ENCODE measurements around the gene DDC.
A peak's percentile ranks its signal among the peaks of the same experiment; 100 is the strongest.

Gene DDC

GRCh38 chr7:50509459-50509858 is 55.7 kb downstream of the DDC start:
- DNase-seq = no peak
- Mint-ChIP-seq H3K27ac (no peak overlapping the region), H3K9me3 (peaks cover 5% of the 10 kb centered on the region), H3K4me3 (no peak overlapping the region), H3K36me3 (ENCODE audit: low read depth) (no peaks in the 10 kb centered on the region), H3K27me3 (ENCODE audit: low read depth, poor library complexity) (no peaks in the 10 kb centered on the region), H3K4me1 (peaks cover 26% of the 10 kb centered on the region)
- TF ChIP-seq CTCF (IDR thresholded peaks at IDR 0.05) = no peak

GRCh38 chr7:50508471-50508943 is 56.7 kb downstream of the DDC start:
- no peaks in the 10 kb centered on the region for H3K36me3 Mint-ChIP-seq (ENCODE audit: low read depth)
- no peak overlapping the region for H3K4me3 Mint-ChIP-seq
- no peaks in the 10 kb centered on the region for H3K27me3 Mint-ChIP-seq (ENCODE audit: low read depth, poor library complexity)
- TF ChIP-seq CTCF (IDR thresholded peaks at IDR 0.05) = no peak
- DNase-seq = no peak
- no peaks in the 10 kb centered on the region for H3K9me3 Mint-ChIP-seq
- H3K4me1 Mint-ChIP-seq = peaks cover 26% of the 10 kb centered on the region
- H3K27ac Mint-ChIP-seq = peak overlapping the region; percentile 54

GRCh38 chr7:50507898-50508470 is 57.2 kb downstream of the DDC start:
- no peak for TF ChIP-seq CTCF (IDR thresholded peaks at IDR 0.05)
- Mint-ChIP-seq H3K4me1 (peaks cover 22% of the 10 kb centered on the region), H3K27me3 (ENCODE audit: low read depth, poor library complexity) (no peaks in the 10 kb centered on the region), H3K36me3 (ENCODE audit: low read depth) (no peaks in the 10 kb centered on the region), H3K4me3 (no peak overlapping the region), H3K27ac (no peak overlapping the region), H3K9me3 (no peaks in the 10 kb centered on the region)
- DNase-seq = no peak

GRCh38 chr7:50505553-50506210 is 59.5 kb downstream of the DDC start:
- Mint-ChIP-seq H3K27me3 (ENCODE audit: low read depth, poor library complexity) (peaks cover 3% of the 10 kb centered on the region), H3K27ac (peak overlapping the region; percentile 40), H3K36me3 (ENCODE audit: low read depth) (peaks cover 5% of the 10 kb centered on the region), H3K4me3 (no peak overlapping the region), H3K9me3 (peaks cover 5% of the 10 kb centered on the region), H3K4me1 (peaks cover 38% of the 10 kb centered on the region)
- DNase-seq = no peak
- TF ChIP-seq CTCF (IDR thresholded peaks at IDR 0.05) = no peak

GRCh38 chr7:50504646-50505546 is 60.3 kb downstream of the DDC start:
- Mint-ChIP-seq H3K4me1 (peaks cover 38% of the 10 kb centered on the region), H3K27me3 (ENCODE audit: low read depth, poor library complexity) (peaks cover 3% of the 10 kb centered on the region), H3K4me3 (no peak overlapping the region), H3K36me3 (ENCODE audit: low read depth) (peaks cover 5% of the 10 kb centered on the region), H3K27ac (no peak overlapping the region), H3K9me3 (peaks cover 5% of the 10 kb centered on the region)
- no peak for DNase-seq
- no peak for TF ChIP-seq CTCF (IDR thresholded peaks at IDR 0.05)

All from nephron progenitor cell (in vitro differentiated cells).